ENCODE measurements around the gene PMM2. TPM values are rescaled to one million over a fixed set of nuclear protein-coding genes. Genes with fewer than 3 reads are reported as not detected.
"Not testable (repeated sequence)": the region's sequence is repeated elsewhere in the genome, so short reads cannot be mapped to it uniquely, and the experiment has no call there.

Gene PMM2
- total and polyA plus RNA-seq, 2 experiments from 2014 or later, result 28.4 to 31.3 TPM

DNA sequence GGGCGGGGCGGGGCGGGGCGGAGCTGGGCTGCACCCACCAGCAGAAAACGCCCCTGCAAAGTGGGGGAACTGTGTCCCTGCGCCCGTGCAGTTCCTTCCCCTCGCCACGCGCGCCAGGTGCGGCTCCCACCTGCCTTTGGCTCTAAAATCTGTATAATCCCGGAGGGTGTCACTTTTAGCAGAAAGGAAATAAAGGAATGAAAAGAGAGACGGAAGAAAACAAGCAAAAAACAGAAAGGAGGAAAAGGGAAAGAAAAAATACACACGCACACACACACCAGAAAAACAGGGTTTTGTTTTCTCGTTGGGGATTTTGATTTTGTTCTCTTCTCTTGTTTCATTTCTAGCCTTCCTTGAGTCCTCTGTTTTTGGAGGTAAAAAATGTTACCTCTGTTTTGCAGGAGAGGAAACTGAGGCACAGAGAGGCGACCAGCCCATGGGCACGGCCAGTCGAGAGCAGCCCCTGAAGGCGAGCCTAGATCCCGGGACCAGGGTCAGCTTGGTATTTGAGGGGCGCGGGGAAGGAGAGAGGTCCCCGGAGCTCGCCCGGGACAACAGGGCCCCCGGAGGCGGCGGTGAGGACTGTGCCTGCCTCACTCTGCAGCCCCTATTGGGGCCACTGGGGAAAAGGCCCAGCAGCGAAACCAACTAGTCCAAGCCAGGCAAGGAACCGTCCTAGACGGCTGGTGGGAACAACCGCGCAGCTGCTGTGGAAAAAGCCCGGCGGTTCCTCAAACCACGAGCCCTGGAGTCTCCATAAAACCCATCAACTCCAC is 71.8 kb downstream of the PMM2 start:
- H4K20me1 ChIP-seq (ENCODE audit: insufficient read depth, poor library complexity, severe bottlenecking), result peaks cover 16% of the 10 kb centered on the region
- peaks cover 35% of the 10 kb centered on the region for H3K4me1 ChIP-seq (ENCODE audit: insufficient read depth)
- H3K9me3 ChIP-seq (ENCODE audit: low read depth), result no peaks in the 10 kb centered on the region
- H2AFZ ChIP-seq, result peak overlapping the region; percentile 17
- H3K4me2 ChIP-seq, result peak overlapping the region; percentile 87
- no peaks in the 10 kb centered on the region for H3K27me3 ChIP-seq
- WGBS (ENCODE audit: low lambda C conversion rate, missing lambda C conversion rate), result 22% methylated on average over 33 of the region's 37 CpGs
- H3K27ac ChIP-seq, result peak overlapping the region; percentile 45
- DNase-seq (ENCODE audit: low spot score), result peak; percentile 31
- peak overlapping the region; percentile 13 for H3K4me3 ChIP-seq
- no peaks in the 10 kb centered on the region for H3K36me3 ChIP-seq (replicated peaks; ENCODE audit: insufficient read depth, low read depth)
- H3K79me2 ChIP-seq, result peaks cover 43% of the 10 kb centered on the region
- TF ChIP-seq EZH2 (IDR thresholded peaks at IDR 0.05; ENCODE audit: borderline replicate concordance) (no peak), EZH2phosphoT487 (IDR thresholded peaks at IDR 0.05; ENCODE audit: low read depth, severe bottlenecking, unreplicated experiment) (no peak)
- TF ChIP-seq, protein P1, sequence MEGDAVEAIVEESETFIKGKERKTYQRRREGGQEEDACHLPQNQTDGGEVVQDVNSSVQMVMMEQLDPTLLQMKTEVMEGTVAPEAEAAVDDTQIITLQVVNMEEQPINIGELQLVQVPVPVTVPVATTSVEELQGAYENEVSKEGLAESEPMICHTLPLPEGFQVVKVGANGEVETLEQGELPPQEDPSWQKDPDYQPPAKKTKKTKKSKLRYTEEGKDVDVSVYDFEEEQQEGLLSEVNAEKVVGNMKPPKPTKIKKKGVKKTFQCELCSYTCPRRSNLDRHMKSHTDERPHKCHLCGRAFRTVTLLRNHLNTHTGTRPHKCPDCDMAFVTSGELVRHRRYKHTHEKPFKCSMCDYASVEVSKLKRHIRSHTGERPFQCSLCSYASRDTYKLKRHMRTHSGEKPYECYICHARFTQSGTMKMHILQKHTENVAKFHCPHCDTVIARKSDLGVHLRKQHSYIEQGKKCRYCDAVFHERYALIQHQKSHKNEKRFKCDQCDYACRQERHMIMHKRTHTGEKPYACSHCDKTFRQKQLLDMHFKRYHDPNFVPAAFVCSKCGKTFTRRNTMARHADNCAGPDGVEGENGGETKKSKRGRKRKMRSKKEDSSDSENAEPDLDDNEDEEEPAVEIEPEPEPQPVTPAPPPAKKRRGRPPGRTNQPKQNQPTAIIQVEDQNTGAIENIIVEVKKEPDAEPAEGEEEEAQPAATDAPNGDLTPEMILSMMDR (IDR thresholded peaks at IDR 0.05; ENCODE audit: poor library complexity), result no peak
- H3K9me2 ChIP-seq (replicated peaks; ENCODE audit: insufficient read depth), result no peaks in the 10 kb centered on the region

DNA sequence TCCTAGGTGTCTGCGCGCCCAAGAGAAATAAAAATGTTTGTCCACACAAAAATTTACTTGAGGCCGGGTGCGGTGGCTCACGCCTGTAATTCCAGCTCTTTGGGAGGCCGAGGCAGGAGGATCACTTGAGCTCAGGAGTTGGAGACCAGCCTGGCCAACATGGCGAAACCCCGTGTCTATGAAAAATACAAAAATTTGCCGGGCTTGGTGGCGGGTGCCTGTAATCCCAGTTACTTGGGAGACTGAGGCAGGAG is 72.3 kb downstream of the PMM2 start:
- not testable (repeated sequence) for H3K9me3 ChIP-seq (ENCODE audit: low read depth); H3K27me3 ChIP-seq; H3K4me3 ChIP-seq; H3K9me2 ChIP-seq (replicated peaks; ENCODE audit: insufficient read depth); DNase-seq (ENCODE audit: low spot score); H3K36me3 ChIP-seq (replicated peaks; ENCODE audit: insufficient read depth, low read depth)
- Histone ChIP-seq H3K4me2 (peak overlapping the region; percentile 87), H3K27ac (peak overlapping the region; percentile 45), H2AFZ (peak overlapping the region; percentile 17), H3K4me1 (ENCODE audit: insufficient read depth) (peaks cover 30% of the 10 kb centered on the region), H4K20me1 (ENCODE audit: insufficient read depth, poor library complexity, severe bottlenecking) (peaks cover 11% of the 10 kb centered on the region), H3K79me2 (peaks cover 38% of the 10 kb centered on the region)
- WGBS (ENCODE audit: low lambda C conversion rate, missing lambda C conversion rate), result 96% methylated on average over 10 of the region's 10 CpGs

GRCh38 chr16:8872071-8872470 is 74.4 kb downstream of the PMM2 start:
- H3K79me2 ChIP-seq, result peaks cover 17% of the 10 kb centered on the region
- no peaks in the 10 kb centered on the region for H3K36me3 ChIP-seq (replicated peaks; ENCODE audit: insufficient read depth, low read depth)
- H3K9me2 ChIP-seq (replicated peaks; ENCODE audit: insufficient read depth), result no peaks in the 10 kb centered on the region
- TF ChIP-seq, protein P1 (IDR thresholded peaks at IDR 0.05; ENCODE audit: poor library complexity), result no peak
- TF ChIP-seq EZH2phosphoT487 (IDR thresholded peaks at IDR 0.05; ENCODE audit: low read depth, severe bottlenecking, unreplicated experiment) (no peak), EZH2 (IDR thresholded peaks at IDR 0.05; ENCODE audit: borderline replicate concordance) (no peak)
- no peak overlapping the region for H2AFZ ChIP-seq
- no peak overlapping the region for H3K4me2 ChIP-seq
- no peaks in the 10 kb centered on the region for H3K9me3 ChIP-seq (ENCODE audit: low read depth)
- H3K27me3 ChIP-seq, result no peaks in the 10 kb centered on the region
- H3K27ac ChIP-seq, result no peak overlapping the region
- WGBS (ENCODE audit: low lambda C conversion rate, missing lambda C conversion rate), result 90% methylated on average over 5 of the region's 5 CpGs
- DNase-seq (ENCODE audit: low spot score), result no peak
- H4K20me1 ChIP-seq (ENCODE audit: insufficient read depth, poor library complexity, severe bottlenecking), result no peaks in the 10 kb centered on the region
- H3K4me1 ChIP-seq (ENCODE audit: insufficient read depth), result peaks cover 15% of the 10 kb centered on the region
- H3K4me3 ChIP-seq, result no peak overlapping the region

DNA sequence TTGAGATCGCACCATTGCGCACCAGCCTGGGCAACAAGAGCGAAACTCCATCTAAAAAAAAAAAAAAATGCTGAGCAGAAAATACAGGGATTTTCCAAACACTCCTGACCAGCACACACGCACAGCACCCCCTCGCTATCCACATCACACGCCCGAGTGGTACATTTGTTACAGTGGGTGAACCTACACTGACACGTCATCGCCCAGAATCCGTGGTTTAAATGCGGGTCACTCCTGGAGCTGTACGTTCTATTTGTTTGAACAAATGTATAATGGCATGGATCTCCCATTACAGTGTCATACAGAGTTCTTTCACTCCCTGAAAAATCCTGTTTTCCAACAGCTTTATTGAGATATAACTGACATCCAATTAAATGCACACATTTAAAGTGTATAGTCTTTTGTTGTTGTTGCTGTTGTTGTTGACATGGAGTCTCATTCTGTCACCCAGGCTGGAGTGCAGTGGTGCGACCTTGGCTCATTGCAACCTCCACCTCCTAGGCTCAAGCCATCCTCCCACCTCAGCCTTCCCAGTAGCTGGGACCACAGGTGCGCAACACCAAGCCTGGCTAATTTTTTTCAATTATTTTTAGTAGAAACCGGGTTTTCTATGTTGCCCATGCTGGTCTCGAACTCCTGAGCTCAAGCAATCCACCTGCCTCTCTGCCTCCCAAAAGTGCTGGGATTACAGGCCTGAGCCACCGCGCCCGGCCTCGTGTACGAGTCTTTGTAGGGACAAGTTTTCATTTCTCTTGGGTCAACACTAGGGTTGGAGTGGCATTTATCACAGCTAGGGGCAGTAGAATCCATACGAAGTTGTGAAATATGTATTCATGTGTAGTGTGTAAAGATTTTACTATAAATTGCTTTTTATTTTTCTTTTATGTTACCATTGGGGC is 75.6 kb downstream of the PMM2 start:
- Histone ChIP-seq H3K9me3 (ENCODE audit: low read depth) (no peaks in the 10 kb centered on the region), H4K20me1 (ENCODE audit: insufficient read depth, poor library complexity, severe bottlenecking) (no peaks in the 10 kb centered on the region), H3K4me3 (no peak overlapping the region), H3K9me2 (replicated peaks; ENCODE audit: insufficient read depth) (no peaks in the 10 kb centered on the region), H3K36me3 (replicated peaks; ENCODE audit: insufficient read depth, low read depth) (no peaks in the 10 kb centered on the region), H3K4me1 (ENCODE audit: insufficient read depth) (peaks cover 15% of the 10 kb centered on the region), H2AFZ (no peak overlapping the region), H3K27me3 (no peaks in the 10 kb centered on the region), H3K79me2 (peaks cover 5% of the 10 kb centered on the region), H3K27ac (no peak overlapping the region), H3K4me2 (no peak overlapping the region)
- no peak for DNase-seq (ENCODE audit: low spot score)
- 88% methylated on average over 22 of the region's 22 CpGs for WGBS (ENCODE audit: low lambda C conversion rate, missing lambda C conversion rate)
- TF ChIP-seq EZH2phosphoT487 (IDR thresholded peaks at IDR 0.05; ENCODE audit: low read depth, severe bottlenecking, unreplicated experiment), result no peak
- TF ChIP-seq, protein P1 (IDR thresholded peaks at IDR 0.05; ENCODE audit: poor library complexity), result no peak
- TF ChIP-seq EZH2 (IDR thresholded peaks at IDR 0.05; ENCODE audit: borderline replicate concordance), result no peak

DNA sequence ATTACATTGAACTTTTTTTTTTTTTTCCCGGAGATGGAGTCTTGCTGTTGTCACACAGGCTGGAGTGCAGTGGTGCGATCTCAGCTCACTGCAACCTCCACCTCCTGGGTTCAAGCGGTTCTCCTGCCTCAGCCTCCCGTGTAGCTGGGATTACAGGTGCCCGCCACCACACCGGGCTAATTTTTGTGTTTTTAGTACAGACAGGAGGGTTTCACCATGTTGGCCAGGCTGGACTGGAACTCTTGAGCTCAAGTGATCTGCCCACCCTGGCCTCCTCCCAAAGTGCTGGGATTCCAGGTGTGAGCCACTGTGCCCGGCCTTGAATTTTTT is 76.2 kb downstream of the PMM2 start:
- not testable (repeated sequence) for DNase-seq (ENCODE audit: low spot score); H3K9me3 ChIP-seq (ENCODE audit: low read depth); H3K36me3 ChIP-seq (replicated peaks; ENCODE audit: insufficient read depth, low read depth); H3K79me2 ChIP-seq; H2AFZ ChIP-seq; H4K20me1 ChIP-seq (ENCODE audit: insufficient read depth, poor library complexity, severe bottlenecking); H3K4me3 ChIP-seq; H3K4me2 ChIP-seq; H3K27me3 ChIP-seq; H3K9me2 ChIP-seq (replicated peaks; ENCODE audit: insufficient read depth)
- peak overlapping the region; percentile 16 for H3K27ac ChIP-seq
- H3K4me1 ChIP-seq (ENCODE audit: insufficient read depth), result peaks cover 15% of the 10 kb centered on the region
- WGBS (ENCODE audit: low lambda C conversion rate, missing lambda C conversion rate), result 97% methylated on average over 7 of the region's 7 CpGs

Data from hepatocyte (in vitro differentiated cells).